Suprapubic skin (tissue), 4 donors: ENCODE measurements around the gene MAP2K6. TPM values are rescaled to one million over a fixed set of nuclear protein-coding genes. Genes with fewer than 3 reads are reported as not detected.

Source experiments
- DNase-seq, 2 donors: peaks; one replicate each; pipeline ENCODE4 v3.0.0-alpha.2; 2019; ENCODE audit warnings: low spot score in 2 of 2
- H3K27ac ChIP-seq: fragments of 200-600 bp; sonication (generic); one replicate; pipeline ENCODE4 v1.5.1; 2019
- H3K27me3 ChIP-seq: fragments of 200-600 bp; sonication (generic); one replicate; pipeline ENCODE4 v1.5.1; 2019
- H3K36me3 ChIP-seq: fragments of 200-600 bp; sonication (generic); one replicate; pipeline ENCODE4 v1.5.1; 2019
- H3K4me1 ChIP-seq: fragments of 200-600 bp; sonication (generic); one replicate; pipeline ENCODE4 v1.5.1; 2019
- H3K4me3 ChIP-seq: fragments of 200-600 bp; sonication (generic); one replicate; pipeline ENCODE4 v1.5.1; 2019; ENCODE audit warnings: mild to moderate bottlenecking
- H3K9me3 ChIP-seq: fragments of 200-600 bp; sonication (generic); one replicate; pipeline ENCODE4 v1.5.1; 2019
- CTCF ChIP-seq, 2 donors: fragments of 200-600 bp in 1 of 2; fragments of 450-650 bp in 1 of 2; sonication (generic) in 1 of 2; IDR thresholded peaks; one replicate each; pipeline ENCODE4 v1.5.1; 2016 to 2019; ENCODE audit warnings: antibody characterized with exemption in 2 of 2, mild to moderate bottlenecking in 1 of 2, moderate library complexity in 1 of 2
- EP300 ChIP-seq: sonication (generic); formaldehyde crosslinking; IDR thresholded peaks from one replicate; pipeline ENCODE4 v1.6.1; 2017; ENCODE audit warnings: antibody characterized with exemption
- POLR2A ChIP-seq, 2 donors: fragments of 450-650 bp; IDR thresholded peaks; one replicate each; pipeline ENCODE4 v1.6.1; 2017; ENCODE audit warnings: antibody characterized with exemption in 2 of 2, mild to moderate bottlenecking in 2 of 2, moderate library complexity in 2 of 2
- POLR2AphosphoS5 ChIP-seq, 3 donors: sonication (generic); formaldehyde crosslinking; IDR thresholded peaks; one replicate each; pipeline ENCODE4 v1.6.1; 2017; ENCODE audit warnings: antibody characterized with exemption in 3 of 3
- WGBS: methylation state at CpG from one replicate; pipeline ENCODE4 v1.1.5; 2018; 5-methylcytosine and 5-hydroxymethylcytosine counted together
- total RNA-seq, 4 donors: library from RNA; depleted of rRNA; stranded (reverse); fragments of >200 nt; gene quantifications; one replicate each; pipeline ENCODE4 v1.1.0, GENCODE V29; 2016

MAP2K6 gene
- total RNA-seq, 4 donors from 2014 or later = 2.4 to 6.3 (median 3.9) TPM

GRCh38 chr17:69457603-69458002 is 43.1 kb downstream of the MAP2K6 start:
- 94% methylated on average over 3 of the region's 3 CpGs for WGBS
- Histone ChIP-seq H3K4me1 (no peaks in the 10 kb centered on the region), H3K4me3 (no peak overlapping the region), H3K36me3 (no peaks in the 10 kb centered on the region), H3K9me3 (no peaks in the 10 kb centered on the region), H3K27ac (no peak overlapping the region), H3K27me3 (no peaks in the 10 kb centered on the region)
- no peak for DNase-seq
- TF ChIP-seq CTCF (IDR thresholded peaks at IDR 0.05) (no peak), POLR2A (IDR thresholded peaks at IDR 0.05) (no peak), EP300 (no peak), POLR2AphosphoS5 (IDR thresholded peaks at IDR 0.05) (no peak)

- Histone ChIP-seq H3K36me3 (no peaks in the 10 kb centered on the region), H3K9me3 (no peaks in the 10 kb centered on the region), H3K4me3 (no peak overlapping the region), H3K4me1 (no peaks in the 10 kb centered on the region), H3K27me3 (no peaks in the 10 kb centered on the region), H3K27ac (no peak overlapping the region)
- TF ChIP-seq CTCF (IDR thresholded peaks at IDR 0.05) (no peak), EP300 (no peak), POLR2AphosphoS5 (IDR thresholded peaks at IDR 0.05) (no peak), POLR2A (IDR thresholded peaks at IDR 0.05) (no peak)
- 74% methylated on average over 12 of the region's 12 CpGs for WGBS
- no peak for DNase-seq
These were observed 46.7 kb downstream of the MAP2K6 start for GRCh38 chr17:69460963-69461922.

- Histone ChIP-seq H3K4me3 (no peak overlapping the region), H3K36me3 (no peaks in the 10 kb centered on the region), H3K4me1 (no peaks in the 10 kb centered on the region), H3K27me3 (no peaks in the 10 kb centered on the region), H3K9me3 (no peaks in the 10 kb centered on the region), H3K27ac (no peak overlapping the region)
- WGBS = 86% methylated on average over 11 of the region's 11 CpGs
- no peak for DNase-seq
- TF ChIP-seq CTCF (IDR thresholded peaks at IDR 0.05) (no peak), POLR2AphosphoS5 (IDR thresholded peaks at IDR 0.05) (no peak), EP300 (no peak), POLR2A (IDR thresholded peaks at IDR 0.05) (no peak)
These were observed 47.5 kb downstream of the MAP2K6 start for GRCh38 chr17:69461951-69462369.

- WGBS = 95% methylated on average over 8 of the region's 8 CpGs
- Histone ChIP-seq H3K27me3 (no peaks in the 10 kb centered on the region), H3K4me1 (no peaks in the 10 kb centered on the region), H3K36me3 (no peaks in the 10 kb centered on the region), H3K4me3 (no peak overlapping the region), H3K9me3 (no peaks in the 10 kb centered on the region), H3K27ac (no peak overlapping the region)
- DNase-seq = no peak
- TF ChIP-seq POLR2A (IDR thresholded peaks at IDR 0.05) (no peak), EP300 (no peak), POLR2AphosphoS5 (IDR thresholded peaks at IDR 0.05) (no peak), CTCF (IDR thresholded peaks at IDR 0.05) (no peak)
These were observed 48.4 kb downstream of the MAP2K6 start for GRCh38 chr17:69462882-69463281.

- Histone ChIP-seq H3K4me1 (no peaks in the 10 kb centered on the region), H3K27me3 (no peaks in the 10 kb centered on the region), H3K4me3 (no peak overlapping the region), H3K36me3 (no peaks in the 10 kb centered on the region), H3K27ac (no peak overlapping the region), H3K9me3 (no peaks in the 10 kb centered on the region)
- WGBS = 65% methylated on average over 6 of the region's 6 CpGs
- DNase-seq = no peak
- no peak for TF ChIP-seq POLR2AphosphoS5 (IDR thresholded peaks at IDR 0.05)
These were observed 52.0 kb downstream of the MAP2K6 start for GRCh38 chr17:69466451-69466850.
